Jurkat, Clone E6-1 (cell line): ENCODE results near the gene TTLL5.

ENCODE experiments used
- DNase-seq: peaks from one replicate; pipeline ENCODE4 v3.0.0-alpha.2; 2011; ENCODE audit warnings: low read depth, low spot score
- H3K4me3 ChIP-seq: 2 replicates; pipeline ENCODE4 v1.5.1; 2011; ENCODE audit warnings: mild to moderate bottlenecking, low read length, control low read depth, moderate library complexity

The TTLL5 gene

DNA sequence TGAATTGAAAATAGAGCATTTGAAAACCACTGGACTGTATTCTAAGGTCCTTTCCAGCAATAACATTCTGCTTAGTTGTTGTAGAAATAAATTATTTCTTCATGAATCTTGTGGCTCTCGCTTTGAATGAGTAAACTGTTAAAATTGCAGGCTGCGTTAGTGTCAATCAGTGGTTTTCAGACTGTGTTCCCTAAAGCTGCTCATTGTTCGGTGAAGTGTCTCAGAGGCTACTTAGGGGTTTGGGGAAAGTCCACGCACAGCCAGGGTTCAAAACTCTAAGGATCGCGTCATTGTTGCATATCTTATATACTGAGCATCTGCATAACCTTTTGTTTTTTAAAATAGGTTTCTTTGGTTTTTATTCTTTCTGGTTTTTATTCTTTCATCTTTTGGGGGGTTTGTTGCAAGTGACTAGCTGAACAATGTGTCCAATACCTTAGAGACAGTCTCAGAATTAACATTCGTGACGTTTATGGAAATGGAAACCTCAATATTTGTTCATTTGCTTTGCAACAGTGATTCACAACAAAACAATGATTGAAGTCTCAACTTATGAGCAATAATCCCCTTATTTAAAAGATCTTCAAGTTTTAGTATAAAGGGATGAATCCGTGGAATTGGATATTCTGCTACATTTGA lies 108.1 kb downstream of the TTLL5 start:
- H3K4me3 ChIP-seq: no peak overlapping the region
- DNase-seq: no peak

DNA sequence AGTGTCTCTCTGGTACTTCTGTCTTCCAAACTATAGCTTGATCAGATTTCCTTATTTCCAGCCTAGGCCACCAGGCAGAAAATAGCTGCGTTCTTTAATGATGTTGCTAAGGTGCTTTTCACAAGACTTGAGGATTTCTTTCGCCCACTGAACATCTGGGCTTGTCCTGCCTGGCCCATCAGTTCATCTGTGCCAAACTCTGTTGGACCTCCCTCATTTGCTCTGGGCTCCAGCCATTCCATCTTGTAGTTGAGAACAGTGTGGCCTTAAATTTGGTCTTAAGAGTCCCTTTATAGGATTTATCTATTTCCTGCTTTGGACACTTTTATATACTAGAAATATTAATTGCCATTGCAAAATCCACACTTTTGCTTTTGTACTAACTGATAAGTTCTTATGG lies 109.6 kb downstream of the TTLL5 start:
- DNase-seq: no peak
- H3K4me3 ChIP-seq: no peak overlapping the region

DNA sequence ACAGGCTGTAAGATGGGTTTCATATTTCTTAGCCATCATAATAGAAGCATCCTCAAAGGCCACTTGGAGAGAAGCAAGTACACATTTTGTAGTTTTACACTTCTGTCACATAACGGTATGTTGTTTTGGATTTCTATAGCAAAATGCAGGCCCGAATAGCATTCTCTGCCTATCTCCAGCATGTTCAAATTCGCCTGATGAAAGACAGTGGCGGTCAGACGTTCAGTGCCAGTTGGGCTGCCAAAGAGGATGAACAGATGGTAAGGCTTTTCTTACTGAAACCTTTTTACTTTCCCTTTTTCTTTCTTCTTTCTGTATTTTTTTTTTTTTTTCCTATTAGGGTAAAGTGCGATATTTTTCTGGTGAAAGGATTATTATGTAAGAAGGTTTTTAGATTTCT lies 110.5 kb downstream of the TTLL5 start:
- no peak for DNase-seq
- H3K4me3 ChIP-seq: no peak overlapping the region

DNA sequence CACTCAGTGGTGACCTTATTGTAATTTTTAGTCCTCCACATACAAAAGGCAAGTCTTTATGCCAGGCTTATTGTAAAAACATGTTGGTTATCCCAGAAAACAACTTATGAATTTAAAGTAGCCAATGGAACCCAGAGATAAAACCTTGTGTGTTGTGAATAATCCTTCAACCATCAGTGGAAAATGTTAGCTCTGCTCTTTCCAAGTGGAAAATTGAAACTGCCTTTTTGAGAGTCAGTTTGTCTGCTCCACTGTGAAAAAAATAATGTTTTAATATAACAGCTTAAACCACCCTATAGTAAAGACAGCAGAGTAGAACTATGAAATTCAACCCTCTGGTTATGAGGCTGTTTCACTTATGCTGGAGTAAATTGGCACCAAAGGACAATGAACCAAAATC lies 112.0 kb downstream of the TTLL5 start:
- no peak overlapping the region for H3K4me3 ChIP-seq
- DNase-seq: no peak

DNA sequence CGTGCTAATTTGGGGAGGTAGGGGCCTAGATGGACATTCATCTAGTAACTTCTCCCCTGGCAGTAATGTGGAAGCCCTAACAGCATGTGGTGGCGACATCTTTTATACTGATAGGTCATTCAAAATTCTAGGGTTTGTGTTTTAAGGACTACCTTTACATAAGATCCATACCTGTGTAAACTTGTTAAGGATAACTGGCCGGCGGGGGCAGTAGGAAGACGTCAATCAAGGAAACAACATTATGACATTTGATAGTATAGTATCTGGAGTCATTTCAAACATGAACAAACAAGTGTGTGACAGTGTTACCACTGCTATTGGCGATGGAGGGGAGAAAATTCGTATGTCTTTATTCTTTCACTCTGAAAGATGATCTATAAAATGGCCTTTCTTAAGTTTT lies 120.0 kb downstream of the TTLL5 start:
- no peak overlapping the region for H3K4me3 ChIP-seq
- DNase-seq: no peak

DNA sequence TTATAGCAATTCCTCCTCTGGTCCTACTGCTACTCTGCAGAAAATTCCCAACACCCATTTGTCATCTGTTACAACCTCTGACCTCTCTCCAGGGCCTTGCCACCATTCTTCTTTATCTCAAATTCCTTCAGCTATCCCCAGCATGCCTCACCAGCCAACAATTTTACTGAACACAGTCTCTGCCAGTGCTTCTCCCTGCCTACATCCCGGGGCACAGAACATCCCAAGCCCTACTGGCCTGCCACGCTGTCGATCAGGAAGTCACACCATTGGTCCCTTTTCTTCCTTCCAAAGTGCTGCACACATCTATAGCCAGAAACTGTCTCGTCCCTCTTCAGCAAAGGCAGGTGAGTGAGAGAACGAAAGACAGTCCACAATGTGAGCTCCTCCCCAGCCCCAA lies 122.1 kb downstream of the TTLL5 start:
- no peak overlapping the region for H3K4me3 ChIP-seq
- DNase-seq: no peak

DNA sequence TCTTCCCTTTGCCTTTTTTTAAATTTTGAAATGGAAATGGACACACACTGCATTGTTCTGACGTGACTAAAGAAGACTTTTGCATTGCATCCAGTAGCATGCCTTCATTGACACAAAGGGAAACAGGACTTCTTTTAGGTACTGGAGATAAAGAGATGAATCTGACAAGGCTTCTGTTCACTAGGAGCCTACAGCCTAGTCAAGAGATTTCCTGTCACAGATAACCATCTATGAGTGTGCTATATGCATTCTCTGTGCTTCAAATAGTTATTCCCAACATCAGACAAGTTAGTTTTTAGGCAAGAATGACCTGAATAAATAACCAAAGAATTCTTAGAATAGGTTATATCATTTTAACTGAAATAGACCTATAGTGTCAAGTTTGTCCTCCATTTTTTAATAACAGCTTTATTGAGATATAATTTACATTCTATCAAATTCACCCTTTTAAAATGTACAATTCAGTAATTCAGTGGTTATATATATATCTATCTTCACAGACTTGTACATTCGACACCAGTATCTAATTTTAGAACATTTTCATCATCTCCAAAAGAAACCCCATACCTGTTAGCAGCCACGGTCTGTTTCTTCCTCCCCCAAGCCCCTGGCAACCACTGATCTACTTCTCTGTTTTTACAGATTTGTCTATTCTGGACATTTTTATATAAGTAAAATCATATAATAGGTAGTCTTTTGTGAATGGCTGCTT lies 122.7 kb downstream of the TTLL5 start:
- DNase-seq: no peak
- no peak overlapping the region for H3K4me3 ChIP-seq

DNA sequence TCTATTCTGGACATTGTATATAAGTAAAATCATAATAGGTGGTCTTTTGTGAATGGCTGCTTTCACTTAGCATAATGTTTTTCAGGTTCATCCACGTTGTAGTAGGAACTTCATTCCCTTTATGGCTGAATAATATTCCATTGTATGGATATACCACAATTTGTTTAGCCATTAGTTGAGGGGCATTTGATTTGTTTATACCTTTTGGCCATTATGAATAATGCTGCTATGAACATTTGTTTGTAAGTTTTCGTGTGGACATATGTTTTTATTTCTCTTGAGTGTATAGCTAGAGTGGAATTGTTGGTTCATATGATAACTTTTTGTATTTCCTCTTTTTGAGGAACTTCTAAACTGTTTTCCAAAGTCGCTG lies 123.3 kb downstream of the TTLL5 start:
- DNase-seq: no peak
- no peak overlapping the region for H3K4me3 ChIP-seq

DNA sequence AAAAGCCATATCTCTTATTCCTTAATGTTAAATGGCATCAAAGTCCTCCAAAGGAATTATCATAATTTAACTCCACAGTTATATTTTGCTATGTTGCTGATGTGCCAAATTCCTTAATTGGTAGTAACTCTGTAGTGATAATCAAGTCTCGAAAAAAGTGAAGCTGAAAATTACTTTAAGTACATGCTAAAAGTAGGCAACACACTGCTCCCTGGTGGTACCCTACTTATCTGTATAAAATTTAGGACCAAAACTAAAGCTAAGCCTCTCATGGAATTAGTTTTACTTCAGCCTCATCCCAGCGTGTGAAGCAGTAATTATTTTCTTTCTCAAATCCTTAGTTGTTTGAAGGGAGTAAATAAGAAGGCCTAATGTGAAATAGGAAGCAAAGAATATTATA lies 132.8 kb downstream of the TTLL5 start:
- DNase-seq: no peak
- no peak overlapping the region for H3K4me3 ChIP-seq

DNA sequence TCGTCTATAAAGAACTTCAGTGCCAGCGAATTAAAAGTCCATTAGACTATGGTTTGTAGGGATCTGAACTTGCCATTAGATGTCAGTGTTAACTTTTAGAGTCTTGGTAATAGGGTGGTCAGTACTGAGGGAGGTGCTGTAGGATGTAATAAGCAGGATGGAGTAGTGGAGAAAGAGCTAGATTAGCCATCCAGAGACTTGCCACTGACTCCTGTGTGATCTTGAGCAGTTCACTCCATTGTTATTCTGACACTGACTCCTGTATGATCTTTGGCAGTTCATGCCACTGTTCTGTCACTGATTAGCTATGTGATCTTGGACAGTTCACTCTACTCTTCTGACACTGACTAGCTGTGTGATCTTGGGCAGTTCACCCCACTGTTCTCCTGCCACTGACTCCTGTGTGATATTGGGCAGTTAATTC lies 133.6 kb downstream of the TTLL5 start:
- no peak overlapping the region for H3K4me3 ChIP-seq
- DNase-seq: no peak

DNA sequence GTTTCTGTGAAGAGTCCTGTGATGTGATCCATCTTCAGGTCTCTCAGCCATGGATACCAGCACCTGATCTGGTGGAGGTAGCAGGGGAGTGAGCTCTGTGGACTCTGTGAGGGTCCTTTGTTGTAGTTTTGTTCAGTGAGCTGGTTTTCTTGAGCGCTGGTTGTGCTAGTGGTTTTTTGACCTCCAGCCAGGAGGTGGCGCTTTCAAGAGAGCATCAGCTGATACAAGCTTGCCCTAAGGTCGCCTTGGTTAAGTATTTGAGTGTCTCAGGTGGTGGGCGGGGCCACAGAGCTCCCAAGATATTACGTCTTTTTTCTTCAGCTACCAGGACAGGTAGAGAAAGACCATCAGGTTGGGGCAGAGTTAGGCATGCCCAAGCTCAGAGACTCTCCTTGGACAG lies 139.7 kb downstream of the TTLL5 start:
- no peak for DNase-seq
- H3K4me3 ChIP-seq: no peak overlapping the region

DNA sequence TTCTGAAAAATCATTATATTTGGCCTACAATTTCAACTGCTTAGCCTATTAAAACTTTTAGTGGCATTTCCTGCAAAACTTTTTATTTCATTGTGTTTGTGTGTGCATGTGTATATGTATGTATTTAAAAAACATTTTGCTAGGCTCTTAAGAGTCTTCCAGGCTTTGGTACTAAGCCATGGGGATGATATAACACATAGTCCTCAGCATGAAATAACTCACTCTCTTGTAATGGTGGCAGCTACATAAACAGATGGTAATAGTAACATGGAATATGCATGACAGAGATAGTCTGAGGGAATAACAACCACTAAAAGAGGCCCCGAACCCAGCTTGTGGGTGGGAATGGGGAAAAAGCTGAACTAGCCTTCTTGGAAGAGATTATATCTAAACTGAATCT lies 141.4 kb downstream of the TTLL5 start:
- no peak for DNase-seq

DNA sequence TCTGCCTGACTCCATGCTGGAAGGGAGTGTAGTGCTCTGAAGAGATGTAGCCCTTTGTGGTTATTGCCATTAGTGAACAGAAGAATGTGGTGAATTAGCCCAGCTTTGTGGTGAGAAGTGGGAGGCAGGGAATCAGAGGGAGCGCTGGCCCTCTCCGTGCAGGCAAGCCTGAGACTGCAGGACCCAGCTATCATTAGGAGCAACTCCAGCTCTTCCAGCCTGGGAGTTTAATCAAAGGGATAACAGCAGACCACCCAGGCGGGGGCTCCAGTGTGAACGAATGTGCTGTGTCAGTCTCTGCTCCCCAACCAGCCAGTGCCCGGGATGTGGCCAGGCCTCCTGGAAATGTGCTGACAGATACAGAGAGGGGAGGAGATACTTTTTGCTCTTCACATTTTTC lies 142.7 kb downstream of the TTLL5 start:
- no peak overlapping the region for H3K4me3 ChIP-seq
- no peak for DNase-seq

More for the DNA sequence above, 141.4 kb downstream of the TTLL5 start:
- H3K4me3 ChIP-seq: no peak overlapping the region

DNA sequence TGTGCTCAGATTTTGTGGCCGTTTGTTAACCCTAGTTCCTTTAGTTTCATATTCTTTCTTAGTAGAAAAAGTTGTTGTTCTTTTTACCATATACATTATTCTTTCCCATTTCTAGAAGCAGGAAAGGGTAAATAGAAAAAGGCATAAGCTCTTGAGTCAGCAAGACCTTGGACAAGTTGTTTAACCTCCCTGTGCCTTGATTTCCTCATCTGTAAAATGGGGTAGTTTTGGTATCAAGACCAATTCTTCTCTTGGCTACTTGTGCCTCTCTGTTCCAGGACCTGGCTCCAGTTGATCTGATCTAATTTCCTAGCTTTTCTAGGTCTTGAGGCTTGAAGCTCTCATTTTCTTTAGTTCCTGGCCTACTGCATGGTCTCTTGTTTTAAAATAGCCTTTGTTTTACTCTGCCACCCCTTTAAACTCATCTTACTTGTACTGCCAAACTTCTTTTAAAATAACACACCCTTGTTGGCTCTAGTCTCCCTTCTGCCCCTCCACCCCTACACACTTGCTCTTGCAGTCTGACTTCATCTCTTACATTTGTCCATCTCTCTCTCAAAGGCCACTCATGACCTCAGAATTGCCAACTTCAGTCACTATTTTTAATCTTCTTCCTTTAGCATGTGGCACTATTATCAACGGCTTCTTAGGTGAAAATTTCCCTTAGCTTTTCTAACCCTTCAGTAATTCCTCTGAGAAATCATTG lies 143.7 kb downstream of the TTLL5 start:
- no peak for DNase-seq
- H3K4me3 ChIP-seq: no peak overlapping the region

DNA sequence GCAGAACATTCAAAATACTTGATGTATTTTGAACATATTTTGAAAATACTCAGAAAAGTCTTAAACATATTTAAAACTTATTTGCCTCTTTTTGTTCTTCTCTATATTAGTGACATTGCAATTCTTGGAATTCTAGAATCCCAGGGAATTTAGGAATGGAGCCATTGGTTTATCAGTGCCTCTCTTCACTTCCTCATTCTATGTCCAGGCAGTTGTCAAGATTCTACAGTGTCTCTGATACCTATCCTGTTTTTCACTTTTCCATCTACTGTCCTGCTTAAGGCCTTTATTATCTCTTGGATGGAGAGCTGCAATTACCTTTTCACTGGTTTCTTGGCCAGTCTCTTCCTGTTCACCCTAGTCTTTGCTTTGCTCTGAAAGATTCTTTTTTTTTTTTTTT lies 144.6 kb downstream of the TTLL5 start:
- no peak for DNase-seq
- no peak overlapping the region for H3K4me3 ChIP-seq

DNA sequence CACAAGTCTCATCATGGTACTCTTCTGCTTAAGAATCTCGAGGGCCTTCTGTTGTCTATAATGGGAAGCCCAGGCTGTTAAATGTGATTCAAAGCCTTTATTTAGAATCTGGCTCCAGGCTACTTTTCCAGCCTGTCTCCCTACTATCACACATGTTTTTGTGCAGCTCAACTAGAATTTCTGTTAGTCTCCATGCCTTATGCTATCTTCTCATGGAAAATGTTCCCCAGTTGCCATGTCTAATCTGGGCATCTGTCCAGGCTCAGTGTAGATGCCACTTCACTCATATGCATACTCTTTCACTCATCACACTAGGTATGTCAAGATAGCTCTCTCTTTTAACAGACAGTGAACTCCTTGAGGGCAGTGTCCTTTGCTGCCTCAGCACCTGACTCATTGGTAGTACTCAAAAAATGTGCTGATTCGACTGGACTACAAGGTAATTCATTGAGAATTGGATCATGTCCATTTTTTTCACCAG lies 145.3 kb downstream of the TTLL5 start:
- H3K4me3 ChIP-seq: no peak overlapping the region
- no peak for DNase-seq

DNA sequence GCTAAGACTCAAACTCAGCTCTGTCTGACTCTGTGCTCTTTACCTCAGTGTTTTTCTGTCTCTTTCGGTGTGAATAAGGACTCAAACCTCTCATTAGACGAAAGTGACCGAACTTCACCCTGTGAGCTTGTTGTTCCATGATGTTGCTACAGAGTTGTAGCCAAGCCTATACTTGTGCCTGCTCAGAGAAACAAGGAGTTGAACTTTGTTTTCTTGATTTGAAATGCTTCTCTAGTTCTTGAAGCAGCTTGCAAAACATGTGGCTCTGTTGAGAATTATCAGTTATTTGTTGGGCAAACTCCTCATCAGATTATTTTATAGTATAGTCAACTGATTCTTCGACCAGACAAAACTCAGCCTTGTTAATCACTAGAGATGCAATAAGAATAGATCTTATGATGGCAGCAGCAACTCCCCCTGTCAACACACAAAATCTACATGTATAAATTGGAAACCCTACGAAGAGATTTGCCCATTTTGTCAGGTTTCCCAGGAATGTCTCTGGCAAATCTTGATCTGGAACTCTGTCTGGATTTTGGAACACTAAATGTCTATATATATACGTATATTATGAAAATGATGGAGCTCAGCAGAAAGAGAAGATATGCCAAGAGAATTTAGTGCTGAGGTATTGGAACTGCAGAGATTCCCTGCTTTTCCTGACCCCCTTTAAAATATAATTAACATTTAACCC lies 146.8 kb downstream of the TTLL5 start:
- DNase-seq: no peak
- H3K4me3 ChIP-seq: no peak overlapping the region

DNA sequence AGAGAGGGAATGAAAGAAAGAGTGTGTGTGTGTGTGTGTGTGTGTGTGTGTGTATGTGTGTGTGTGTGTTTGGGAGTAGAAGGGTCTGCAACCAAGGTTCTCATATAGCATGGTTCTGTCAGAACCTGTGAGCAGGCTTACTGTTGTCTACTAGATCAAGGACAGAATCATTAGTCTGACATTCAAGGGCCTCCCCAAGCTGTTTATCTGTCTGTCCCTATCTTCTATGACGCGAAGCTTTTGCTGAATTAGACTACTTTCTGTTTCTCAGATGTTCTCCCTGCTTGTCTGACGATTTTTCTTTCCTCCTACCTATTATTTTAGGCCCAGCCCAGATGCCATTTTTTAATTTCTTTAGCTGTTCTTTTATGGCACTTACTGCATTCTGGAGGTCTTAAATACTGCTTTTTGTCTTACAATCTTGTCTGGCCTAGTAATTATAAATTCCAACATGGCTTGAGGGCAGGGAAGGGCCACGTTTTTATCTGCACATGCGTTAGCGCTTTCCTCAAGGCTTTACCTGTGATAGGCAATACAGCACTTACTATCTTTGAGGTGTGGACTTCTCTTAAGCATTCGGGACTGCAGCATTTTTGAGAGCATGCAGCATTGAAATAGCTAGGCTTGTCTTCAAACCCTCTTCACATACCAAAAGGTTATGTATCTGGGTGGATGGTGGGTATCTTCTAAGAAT lies 150.2 kb downstream of the TTLL5 start:
- DNase-seq: no peak
- no peak overlapping the region for H3K4me3 ChIP-seq

DNA sequence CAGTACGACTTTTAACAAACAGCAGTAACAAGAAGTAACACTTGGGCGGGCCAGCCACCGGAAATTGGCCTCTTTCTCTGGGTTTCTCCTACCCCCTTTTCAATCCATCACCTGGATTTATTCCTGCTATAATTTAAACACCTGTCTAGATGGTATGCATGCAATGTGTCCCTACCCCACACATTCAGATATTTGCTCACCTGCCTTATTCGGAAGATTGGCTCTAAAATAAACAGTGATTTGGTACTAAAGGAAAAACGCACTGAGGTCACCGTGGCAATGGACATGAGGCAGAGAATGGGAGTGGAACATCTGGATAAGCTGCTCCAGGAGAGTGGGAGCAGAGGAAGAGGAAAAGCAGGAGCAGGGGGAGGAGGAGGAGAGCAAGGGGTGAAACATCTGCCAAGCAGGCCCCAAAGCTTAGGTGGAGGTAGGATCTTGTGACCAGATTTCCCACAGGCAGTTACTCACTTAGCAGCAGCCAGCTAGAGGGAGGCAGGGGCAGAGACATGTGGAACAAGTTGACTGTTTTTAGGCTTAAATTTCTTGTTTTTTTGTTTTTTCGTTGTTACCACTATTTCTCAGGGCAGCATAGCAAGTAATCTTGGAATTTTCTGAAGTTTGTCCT lies 150.9 kb downstream of the TTLL5 start:
- DNase-seq: no peak
- no peak overlapping the region for H3K4me3 ChIP-seq
